H9 (cell line): ENCODE results near the gene MPG. TPM values are rescaled to one million over a fixed set of nuclear protein-coding genes. Genes with fewer than 3 reads are reported as not detected.

Source experiments
- DNase-seq: peaks from one replicate; pipeline ENCODE4 v3.0.0-alpha.2; 2017
- H2AFZ ChIP-seq: one replicate; pipeline ENCODE4 v1.6.1; 2013; ENCODE audit warnings: mild to moderate bottlenecking, low read length, control low read depth, moderate library complexity
- H2AK5ac ChIP-seq: 2 replicates; pipeline ENCODE4 v1.6.1; 2013; ENCODE audit warnings: low read length, control low read depth, mixed read lengths; ENCODE audit not compliant: insufficient read length
- H2BK120ac ChIP-seq: one replicate; pipeline ENCODE4 v1.6.1; 2013; ENCODE audit warnings: low read depth, mild to moderate bottlenecking, low read length, control low read depth, inconsistent platforms; ENCODE audit not compliant: poor library complexity, severe bottlenecking
- H2BK12ac ChIP-seq: 2 replicates; pipeline ENCODE4 v1.6.1; 2013; ENCODE audit warnings: low read length, control low read depth, mixed read lengths, low read depth; ENCODE audit not compliant: insufficient read length
- H2BK15ac ChIP-seq: 2 replicates; pipeline ENCODE4 v1.6.1; 2013; ENCODE audit warnings: low read depth, low read length, control low read depth
- H2BK20ac ChIP-seq: one replicate; pipeline ENCODE4 v1.6.1; 2013; ENCODE audit warnings: low read depth, mild to moderate bottlenecking, low read length, control low read depth, inconsistent platforms; ENCODE audit not compliant: poor library complexity, severe bottlenecking
- H2BK5ac ChIP-seq: 2 replicates; pipeline ENCODE4 v1.6.1; 2013; ENCODE audit warnings: low read length, control low read depth, mixed read lengths; ENCODE audit not compliant: insufficient read length
- H3K14ac ChIP-seq: 2 replicates; pipeline ENCODE4 v1.6.1; 2013; ENCODE audit warnings: low read length, control low read depth; ENCODE audit not compliant: insufficient read depth
- H3K18ac ChIP-seq: 2 replicates; pipeline ENCODE4 v1.6.1; 2013; ENCODE audit warnings: low read depth, mild to moderate bottlenecking, mixed read lengths, low read length, control low read depth; ENCODE audit not compliant: insufficient read length
- H3K23ac ChIP-seq: 2 replicates; pipeline ENCODE4 v1.6.1; 2013; ENCODE audit warnings: low read length, control low read depth, mixed read lengths, low read depth; ENCODE audit not compliant: insufficient read length
- H3K23me2 ChIP-seq: 2 replicates; pipeline ENCODE4 v1.6.1; 2013; ENCODE audit warnings: low read depth, mild to moderate bottlenecking, mixed read lengths, low read length, control low read depth; ENCODE audit not compliant: insufficient read length, poor library complexity, severe bottlenecking
- H3K27ac ChIP-seq: 2 replicates; pipeline ENCODE4 v1.5.1; 2013; ENCODE audit warnings: low read length, control low read depth, mixed read lengths, low read depth; ENCODE audit not compliant: insufficient read length
- H3K27me3 ChIP-seq: 2 replicates; pipeline ENCODE4 v1.6.1; 2013; ENCODE audit warnings: low read length, control low read depth, inconsistent platforms; ENCODE audit not compliant: insufficient read depth
- H3K4ac ChIP-seq: 2 replicates; pipeline ENCODE4 v1.6.1; 2013; ENCODE audit warnings: low read depth, mild to moderate bottlenecking, control low read depth, inconsistent platforms, low read length, moderate library complexity
- H3K4me1 ChIP-seq: 2 replicates; pipeline ENCODE4 v1.6.1; 2013; ENCODE audit warnings: low read length, control low read depth, inconsistent platforms; ENCODE audit not compliant: insufficient read depth
- H3K4me2 ChIP-seq: 2 replicates; pipeline ENCODE4 v1.6.1; 2013; ENCODE audit warnings: low read length, control low read depth, mixed read lengths; ENCODE audit not compliant: insufficient read length, insufficient read depth
- H3K56ac ChIP-seq: 2 replicates; pipeline ENCODE4 v1.6.1; 2013; ENCODE audit warnings: low read depth, mild to moderate bottlenecking, mixed read lengths, low read length, control low read depth; ENCODE audit not compliant: insufficient read length
- H3K79me1 ChIP-seq: 2 replicates; pipeline ENCODE4 v1.6.1; 2013; ENCODE audit warnings: low read depth, mild to moderate bottlenecking, moderate library complexity, low read length, control low read depth, inconsistent platforms; ENCODE audit not compliant: insufficient read depth, poor library complexity, severe bottlenecking
- H3K79me2 ChIP-seq: 2 replicates; pipeline ENCODE4 v1.6.1; 2013; ENCODE audit warnings: low read length, control low read depth, inconsistent platforms; ENCODE audit not compliant: insufficient read depth
- H3K9ac ChIP-seq: 2 replicates; pipeline ENCODE4 v1.6.1; 2013; ENCODE audit warnings: low read length, control low read depth, mixed read lengths; ENCODE audit not compliant: insufficient read length; ENCODE audit errors: extremely low read depth
- H3K9me3 ChIP-seq: one replicate; pipeline ENCODE4 v1.6.1; 2013; ENCODE audit warnings: low read depth, low read length, inconsistent platforms; ENCODE audit not compliant: control insufficient read depth
- H3T11ph ChIP-seq: one replicate; pipeline ENCODE4 v1.6.1; 2013; ENCODE audit warnings: mild to moderate bottlenecking, low read length, control low read depth, inconsistent platforms
- H4K20me1 ChIP-seq: one replicate; pipeline ENCODE4 v1.6.1; 2013; ENCODE audit not compliant: control insufficient read depth, insufficient read length, insufficient read depth
- H4K5ac ChIP-seq: 2 replicates; pipeline ENCODE4 v1.6.1; 2013; ENCODE audit warnings: low read depth, mild to moderate bottlenecking, mixed read lengths, low read length, control low read depth; ENCODE audit not compliant: insufficient read length
- H4K8ac ChIP-seq: replicated peaks from 2 replicates; pipeline ENCODE4 v1.6.1; 2013; ENCODE audit warnings: low read length, control low read depth, mixed read lengths, low read depth; ENCODE audit not compliant: insufficient read length
- H4K91ac ChIP-seq: 2 replicates; pipeline ENCODE4 v1.6.1; 2013; ENCODE audit warnings: low read depth, mild to moderate bottlenecking, moderate library complexity, mixed read lengths, low read length, control low read depth; ENCODE audit not compliant: insufficient read length
- H3K27ac Mint-ChIP-seq, 3 experiments: 2 replicates in 2 of 3; 3 replicates in 1 of 3; pipeline ENCODE4 v1.8.0; 2020 to 2021; ENCODE audit warnings: mixed read lengths in 3 of 3, mild to moderate bottlenecking in 1 of 3, moderate library complexity in 1 of 3
- H3K27me3 Mint-ChIP-seq: 2 replicates; pipeline ENCODE4 v1.8.0; 2021; ENCODE audit warnings: low read depth, mild to moderate bottlenecking, moderate library complexity, mixed read lengths
- H3K36me3 Mint-ChIP-seq, 3 experiments: 2 replicates in 2 of 3; 3 replicates in 1 of 3; pipeline ENCODE4 v1.8.0; 2020 to 2021; ENCODE audit warnings: low read depth in 3 of 3, mixed read lengths in 3 of 3; ENCODE audit not compliant: insufficient read depth in 1 of 3
- H3K4me1 Mint-ChIP-seq, 2 experiments: 2 replicates each; pipeline ENCODE4 v1.8.0; 2020; ENCODE audit warnings: mixed read lengths in 2 of 2
- H3K4me3 Mint-ChIP-seq, 2 experiments: 2 replicates in 1 of 2; 3 replicates in 1 of 2; pipeline ENCODE4 v1.8.0; 2020 to 2021; ENCODE audit warnings: mild to moderate bottlenecking in 2 of 2, mixed read lengths in 2 of 2, moderate library complexity in 1 of 2
- H3K9me3 Mint-ChIP-seq, 2 experiments: 2 replicates in 1 of 2; 3 replicates in 1 of 2; pipeline ENCODE4 v1.8.0; 2020; ENCODE audit warnings: mild to moderate bottlenecking in 2 of 2, mixed read lengths in 2 of 2, moderate library complexity in 1 of 2
- CTCF ChIP-seq: fragments of 200-600 bp; sonication (generic); conservative IDR thresholded peaks from 3 replicates; pipeline ENCODE4 v1.8.0; 2021; ENCODE audit warnings: antibody characterized with exemption, mild to moderate bottlenecking
- WGBS: extraction: QIAGEN DNeasy Blood & Tissue Kit; methylation state at CpG from one replicate; pipeline ENCODE4 v1.1.7; 2013; ENCODE audit warnings: missing lambda C conversion rate, low lambda C conversion rate, mixed read lengths; ENCODE audit not compliant: insufficient read length; ENCODE audit errors: extremely low coverage; 5-methylcytosine and 5-hydroxymethylcytosine counted together
- total RNA-seq: library from RNA; stranded (reverse); gene quantifications from 2 replicates; pipeline ENCODE4 v1.2.1, GENCODE V29; 2021

MPG gene
- total RNA-seq, 1 experiment from 2014 or later = 39.1 TPM

- Histone ChIP-seq H3K4me2 (no peak overlapping the region), H3T11ph (no peak overlapping the region), H2AK5ac (no peak overlapping the region), H3K27ac (no peak overlapping the region), H3K9me3 (peaks cover 12% of the 10 kb centered on the region), H2BK12ac (no peak overlapping the region), H3K9ac (no peak overlapping the region), H3K4me1 (no peaks in the 10 kb centered on the region), H3K79me2 (no peaks in the 10 kb centered on the region), H3K14ac (no peak overlapping the region), H2AFZ (no peak overlapping the region), H4K5ac (no peak overlapping the region), H2BK5ac (no peak overlapping the region), H3K23me2 (no peaks in the 10 kb centered on the region), H3K18ac (no peak overlapping the region), H2BK120ac (no peak overlapping the region), H4K20me1 (no peaks in the 10 kb centered on the region), H3K23ac (no peak overlapping the region), H3K4ac (no peak overlapping the region), H3K56ac (no peak overlapping the region), H2BK20ac (no peak overlapping the region), H3K79me1 (no peaks in the 10 kb centered on the region), H4K91ac (no peak overlapping the region), H4K8ac (no peak overlapping the region), H2BK15ac (no peak overlapping the region), H3K27me3 (no peaks in the 10 kb centered on the region)
- H3K9me3 Mint-ChIP-seq = peaks cover 9 to 14% of the 10 kb centered on the region in 2 experiments; a peak in 4 of 5 replicates
- DNase-seq = no peak
- H3K27ac Mint-ChIP-seq = no peak overlapping the region
- no CpG with 5 or more reads among the region's 8 CpGs for WGBS
- H3K4me3 Mint-ChIP-seq = no peak overlapping the region
- H3K4me1 Mint-ChIP-seq = no peaks in the 10 kb centered on the region
- H3K27me3 Mint-ChIP-seq = peaks cover 1% of the 10 kb centered on the region
- no peak for TF ChIP-seq CTCF
- H3K36me3 Mint-ChIP-seq = peaks cover 71 to 88% (median 82%) of the 10 kb centered on the region in 3 experiments
Observed at GRCh38 chr16:44655-45054, 33.4 kb upstream of the MPG start.
